ENCODE results near the gene PARD3B. TPM values are rescaled to one million over a fixed set of nuclear protein-coding genes. Genes with fewer than 3 reads are reported as not detected.

PARD3B gene
- total RNA-seq, 1 donor from 2014 or later: 4.5 TPM

DNA sequence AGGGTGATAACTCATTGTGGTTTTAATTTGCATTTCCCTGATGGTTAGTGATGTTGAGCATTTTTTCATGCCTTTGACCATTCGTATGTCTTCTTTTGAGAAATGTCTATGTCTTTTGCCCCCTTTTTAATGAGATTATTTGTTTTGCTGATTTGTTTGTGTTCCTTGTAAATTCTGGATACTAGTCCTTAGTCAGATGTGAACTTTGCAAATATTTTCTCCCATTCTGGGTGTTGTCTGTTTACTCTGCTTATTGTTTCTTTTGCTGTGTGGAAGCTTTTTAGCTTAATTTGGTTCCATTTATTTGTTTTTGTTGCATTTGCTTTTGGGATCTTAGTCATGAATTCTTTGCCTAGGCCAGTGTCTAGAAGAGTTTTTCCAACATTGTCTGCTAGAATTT, 192.0 kb downstream of the PARD3B start:
- DNase-seq (ENCODE audit: low spot score in 2 of 2) (no peak), FAIRE-seq (no peak)

GRCh38 chr2:204738721-204739120, 193.4 kb downstream of the PARD3B start:
- FAIRE-seq (no peak), DNase-seq (ENCODE audit: low spot score in 2 of 2) (no peak)

- FAIRE-seq (no peak), DNase-seq (ENCODE audit: low spot score in 2 of 2) (no peak)
Measured at GRCh38 chr2:204743393-204743960, 198.2 kb downstream of the PARD3B start.

- DNase-seq (ENCODE audit: low spot score in 2 of 2) (no peak), FAIRE-seq (no peak)
Measured at GRCh38 chr2:204744506-204744905, 199.2 kb downstream of the PARD3B start.

DNA sequence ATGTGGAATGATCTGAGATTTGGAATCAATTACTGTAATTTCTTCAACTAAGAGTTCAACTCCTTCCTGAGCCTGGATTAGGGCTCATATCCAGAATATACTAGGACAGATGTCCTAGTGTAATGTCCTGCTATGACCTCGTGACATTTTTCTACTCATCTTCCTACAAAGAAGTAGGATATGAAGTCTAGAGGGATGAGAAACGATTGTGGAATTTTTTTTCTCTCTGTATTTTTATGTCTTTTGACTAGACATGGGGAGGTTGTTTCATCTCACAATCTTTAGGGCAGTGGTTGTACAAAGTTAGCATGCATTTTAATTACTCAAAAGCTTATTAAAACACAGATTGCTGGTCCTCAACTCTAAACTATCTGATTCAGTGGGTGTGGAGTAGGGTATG, 203.0 kb downstream of the PARD3B start:
- no peak for FAIRE-seq
- DNase-seq (ENCODE audit: low spot score in 2 of 2): no peak

DNA sequence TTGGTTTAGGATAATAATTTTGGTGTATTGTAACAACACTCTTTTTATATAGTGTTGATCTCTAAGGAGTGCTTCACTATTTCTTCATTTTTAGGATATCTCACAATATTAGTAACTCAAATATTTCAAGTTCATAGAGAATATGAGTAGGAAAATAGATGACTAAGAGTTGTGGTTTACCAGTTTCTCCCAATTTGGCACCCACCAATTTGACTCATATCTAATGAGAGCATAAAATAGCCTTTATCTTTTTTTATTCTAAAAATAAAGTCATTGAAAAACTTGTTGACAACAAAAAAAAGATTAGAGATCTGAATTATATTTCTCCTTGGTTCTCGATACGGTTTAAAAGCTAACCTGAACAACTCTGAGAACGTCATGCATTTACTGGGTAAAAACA, 204.0 kb downstream of the PARD3B start:
- DNase-seq (ENCODE audit: low spot score in 2 of 2): no peak
- FAIRE-seq: no peak

DNA sequence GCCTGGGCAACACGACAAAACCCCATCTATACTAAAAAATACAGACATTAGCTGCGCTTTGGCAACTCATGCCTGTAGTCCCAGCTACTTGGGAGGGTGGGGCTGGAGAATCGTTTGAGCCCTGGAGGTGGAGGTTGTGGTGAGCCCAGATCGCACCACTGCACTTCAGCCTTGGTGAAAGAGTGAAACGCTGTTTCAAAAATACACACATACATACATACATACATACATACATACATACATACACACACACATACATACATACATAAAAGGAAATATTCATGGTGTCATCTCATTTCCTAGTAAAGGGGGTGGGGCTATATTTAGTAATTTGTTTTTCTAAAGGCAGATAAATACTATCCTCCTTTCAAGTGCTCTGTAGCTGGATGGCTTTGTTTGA, 205.1 kb downstream of the PARD3B start:
- FAIRE-seq (no peak), DNase-seq (ENCODE audit: low spot score in 2 of 2) (no peak)

DNA sequence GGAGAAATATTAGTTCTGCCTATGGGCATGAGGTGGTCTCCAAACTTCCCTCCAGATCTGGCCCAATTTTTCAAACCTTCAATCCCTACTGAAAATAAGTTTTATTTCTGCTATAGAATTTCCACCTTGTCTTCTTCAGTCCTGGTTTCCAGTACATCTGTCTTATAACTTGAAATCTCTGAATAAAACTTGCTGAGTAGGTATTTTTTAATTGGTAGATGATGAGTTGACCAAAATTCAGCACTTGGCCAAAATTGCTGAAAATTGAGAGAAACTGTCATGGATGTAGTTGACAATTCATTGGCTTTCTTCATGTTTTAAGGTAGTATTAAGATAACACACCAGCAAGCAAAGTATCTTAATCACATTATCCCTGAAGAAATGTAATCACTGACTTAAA, 206.2 kb downstream of the PARD3B start:
- FAIRE-seq (no peak), DNase-seq (ENCODE audit: low spot score in 2 of 2) (no peak)

GRCh38 chr2:204753841-204754240, 208.6 kb downstream of the PARD3B start:
- no peak for FAIRE-seq
- no peak for DNase-seq (ENCODE audit: low spot score in 2 of 2)

- DNase-seq (ENCODE audit: low spot score in 2 of 2): no peak
- no peak for FAIRE-seq
Measured at GRCh38 chr2:204754898-204755297, 209.6 kb downstream of the PARD3B start.

GRCh38 chr2:204763974-204764703, 218.9 kb downstream of the PARD3B start:
- FAIRE-seq (no peak), DNase-seq (ENCODE audit: low spot score in 2 of 2) (no peak)

DNA sequence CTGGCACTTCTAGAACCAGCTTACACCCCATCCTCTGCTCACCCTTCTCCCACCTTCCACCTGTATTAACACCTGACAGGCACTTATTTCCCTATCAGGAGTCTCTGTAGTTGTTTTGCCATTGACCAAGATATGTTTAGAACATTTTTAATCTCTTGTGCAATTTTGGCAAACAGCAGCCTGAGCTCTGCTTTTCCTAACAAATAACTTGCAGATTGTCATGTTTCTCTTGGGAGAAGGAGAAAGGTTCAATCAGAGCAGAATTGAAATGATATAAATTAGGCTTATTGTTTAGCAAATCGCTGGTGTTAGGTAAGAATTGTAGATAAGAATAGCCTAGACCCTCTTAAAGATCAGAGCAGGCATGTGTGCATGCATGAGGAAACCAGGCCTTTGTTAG, 225.5 kb downstream of the PARD3B start:
- FAIRE-seq (no peak), DNase-seq (ENCODE audit: low spot score in 2 of 2) (no peak)

GRCh38 chr2:204771721-204772120, 226.4 kb downstream of the PARD3B start:
- FAIRE-seq (no peak), DNase-seq (ENCODE audit: low spot score in 2 of 2) (no peak)

DNA sequence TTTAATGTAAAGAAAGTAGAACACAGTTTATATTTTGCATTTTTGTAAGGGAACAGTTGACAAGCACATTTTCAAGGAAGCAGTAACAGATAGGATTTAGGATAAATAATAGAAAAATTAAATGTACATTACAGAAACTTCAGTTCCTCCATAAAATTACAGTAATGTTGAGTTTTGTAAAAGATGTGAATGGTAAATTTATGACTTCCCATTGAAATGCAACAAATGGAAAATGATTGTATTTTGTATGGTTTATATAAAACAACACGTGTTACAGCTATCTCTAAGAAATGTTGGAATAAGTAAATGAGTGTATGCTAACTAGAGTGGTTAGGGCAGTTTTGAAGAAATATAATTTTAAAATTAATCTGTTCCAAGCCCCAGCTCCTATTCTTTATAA, 227.3 kb downstream of the PARD3B start:
- FAIRE-seq (no peak), DNase-seq (ENCODE audit: low spot score in 2 of 2) (no peak)

DNA sequence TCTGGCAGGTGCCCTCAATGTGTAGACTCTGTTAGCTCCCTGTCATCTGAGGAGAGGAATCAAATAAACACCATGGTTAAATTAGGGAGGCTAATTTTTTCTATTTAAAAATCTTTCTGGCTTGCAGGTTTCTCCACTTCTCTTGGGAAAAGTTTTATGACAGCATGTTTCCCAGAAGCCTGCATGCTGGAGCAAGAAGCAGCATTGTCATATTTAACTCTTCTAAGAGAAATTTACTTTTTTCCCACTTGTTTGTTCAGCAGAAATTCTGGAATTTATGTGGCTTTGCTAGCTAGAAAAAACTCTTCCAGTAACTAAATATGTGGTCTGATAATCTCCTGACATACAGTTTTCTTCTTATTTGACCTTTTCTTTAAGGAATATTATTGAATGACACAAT, 230.5 kb downstream of the PARD3B start:
- DNase-seq (ENCODE audit: low spot score in 2 of 2) (no peak), FAIRE-seq (no peak)

- FAIRE-seq (no peak), DNase-seq (ENCODE audit: low spot score in 2 of 2) (no peak)
Measured at GRCh38 chr2:204776781-204777559, 231.7 kb downstream of the PARD3B start.

DNA sequence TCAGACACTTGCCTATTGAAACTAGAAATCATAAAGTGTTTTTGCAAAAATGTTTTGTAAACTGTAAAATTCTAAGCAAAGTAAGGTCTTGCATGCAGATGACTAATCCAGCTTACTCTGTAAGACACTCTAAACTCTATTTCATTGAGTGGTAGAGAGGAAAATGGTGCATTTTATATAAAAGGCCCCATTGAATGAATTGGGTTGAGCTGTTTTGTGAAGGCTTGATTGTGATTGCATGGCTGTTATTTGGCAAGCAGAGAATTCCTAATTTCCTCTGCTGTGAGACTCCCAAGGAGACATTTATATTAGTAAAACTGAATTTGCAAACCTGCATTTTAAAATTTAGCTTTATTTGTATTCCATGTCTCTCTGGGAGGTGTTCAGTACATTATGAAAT, 234.5 kb downstream of the PARD3B start:
- FAIRE-seq (no peak), DNase-seq (ENCODE audit: low spot score in 2 of 2) (no peak)

GRCh38 chr2:204781941-204782340, 236.7 kb downstream of the PARD3B start:
- FAIRE-seq (no peak), DNase-seq (ENCODE audit: low spot score in 2 of 2) (no peak)

DNA sequence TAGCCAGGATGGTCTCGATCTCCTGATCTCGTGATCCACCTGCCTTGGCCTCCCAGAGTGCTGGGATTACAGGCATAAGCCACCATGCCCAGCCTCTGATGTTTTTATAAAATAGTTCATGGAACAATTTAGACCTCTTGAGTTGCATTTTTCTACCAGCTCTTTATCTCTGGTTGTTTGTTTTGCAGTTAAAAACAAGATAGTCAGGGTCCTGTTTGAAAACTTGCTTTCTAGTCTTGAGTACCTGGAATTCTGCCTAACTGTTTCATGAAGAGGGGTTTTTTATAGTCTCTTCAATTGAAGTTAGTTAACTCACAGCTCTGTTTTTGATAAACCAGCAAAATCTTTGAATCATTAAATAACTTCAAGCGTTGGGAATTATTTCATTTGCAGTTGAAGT, 244.8 kb downstream of the PARD3B start:
- DNase-seq (ENCODE audit: low spot score in 2 of 2) (no peak), FAIRE-seq (no peak)

DNA sequence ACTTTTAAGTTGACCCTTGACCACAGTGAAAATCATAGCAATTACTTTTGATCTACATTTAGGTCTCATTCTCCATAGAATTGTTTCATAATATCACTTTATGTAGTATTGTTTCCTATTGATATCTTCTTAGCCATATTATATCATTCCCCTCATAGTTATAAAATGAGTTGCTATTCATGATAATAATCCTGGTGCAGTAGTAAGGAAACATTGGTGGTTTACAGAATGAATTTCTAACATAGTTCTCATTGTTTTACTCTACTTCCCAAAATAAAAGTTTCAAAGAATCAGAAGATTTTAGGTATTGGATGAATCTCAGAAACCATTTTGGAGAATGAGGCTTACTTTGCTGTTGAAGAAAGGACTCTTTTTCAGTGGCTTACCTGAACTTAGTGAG, 246.0 kb downstream of the PARD3B start:
- no peak for DNase-seq (ENCODE audit: low spot score in 2 of 2)
- FAIRE-seq: no peak

- DNase-seq (ENCODE audit: low spot score in 2 of 2): no peak
- FAIRE-seq: no peak
Measured at GRCh38 chr2:204794624-204795023, 249.3 kb downstream of the PARD3B start.

DNA sequence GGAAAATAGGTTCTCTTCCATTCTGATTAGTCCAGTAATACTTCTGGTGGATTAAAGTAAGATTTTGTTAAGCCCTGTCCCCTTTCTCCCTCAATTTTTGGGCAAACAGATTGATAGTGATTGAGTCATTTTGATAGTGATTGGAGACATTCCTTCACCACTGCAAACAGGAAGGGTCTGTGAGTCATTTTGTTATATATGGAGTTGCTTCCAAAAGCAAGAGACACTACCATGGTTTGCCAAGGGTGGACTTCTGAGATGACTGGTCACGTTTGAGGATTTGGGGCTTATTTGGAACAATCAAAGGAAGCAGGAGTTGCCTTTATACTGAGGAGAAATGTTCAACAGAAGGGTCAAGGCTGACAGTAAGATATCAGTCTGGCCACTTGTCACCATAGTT, 249.9 kb downstream of the PARD3B start:
- DNase-seq (ENCODE audit: low spot score in 2 of 2) (no peak), FAIRE-seq (no peak)

Measured in frontal cortex (tissue), 4 donors.